ENCODE data around the gene CPT1C. TPM values are rescaled to one million over a fixed set of nuclear protein-coding genes. Genes with fewer than 3 reads are reported as not detected.

CPT1C gene
- total RNA-seq, 4 donors from 2014 or later = 0.38 to 2.6 (median 0.85) TPM; not detected in 1

GRCh38 chr19:49684983-49685553, 5.8 kb upstream of the CPT1C start:
- TF ChIP-seq CTCF (IDR thresholded peaks at IDR 0.05; ENCODE audit: low read depth) = no peak

GRCh38 chr19:49685845-49686332, 5.0 kb upstream of the CPT1C start:
- no peak for TF ChIP-seq CTCF (IDR thresholded peaks at IDR 0.05; ENCODE audit: low read depth)

GRCh38 chr19:49686503-49687088, 4.3 kb upstream of the CPT1C start:
- no peak for TF ChIP-seq CTCF (IDR thresholded peaks at IDR 0.05; ENCODE audit: low read depth)

GRCh38 chr19:49687150-49687549, 3.8 kb upstream of the CPT1C start:
- no peak for TF ChIP-seq CTCF (IDR thresholded peaks at IDR 0.05; ENCODE audit: low read depth)

GRCh38 chr19:49687566-49688316, 3.2 kb upstream of the CPT1C start:
- TF ChIP-seq CTCF (IDR thresholded peaks at IDR 0.05; ENCODE audit: low read depth) = no peak

- TF ChIP-seq CTCF (IDR thresholded peaks at IDR 0.05; ENCODE audit: low read depth) = no peak
Measured at GRCh38 chr19:49688531-49689132, 2.3 kb upstream of the CPT1C start.
